ENCODE results near the gene CNN2. TPM values are rescaled to one million over a fixed set of nuclear protein-coding genes. Genes with fewer than 3 reads are reported as not detected.

The CNN2 gene
- total RNA-seq, 1 experiment from 2014 or later: 97.9 TPM

GRCh38 chr19:984165-984967, 42.0 kb upstream of the CNN2 start, which contains the start of gene WDR18:
Gene WDR18, plus strand, starts transcription at chr19:984345. Its CDS starts 9 bp downstream, at chr19:984354.
- Histone ChIP-seq H3K9ac (ENCODE audit: low read length) (peak within 1 kb of the TSS; percentile 89), H3K4me1 (ENCODE audit: insufficient read depth, low read length) (peaks cover 8% of the 10 kb centered on the region), H3K27ac (ENCODE audit: low read length) (peak within 1 kb of the TSS; percentile 70), H2AFZ (ENCODE audit: low read length) (peak within 1 kb of the TSS; percentile 93), H3K9me2 (replicated peaks; ENCODE audit: low read length) (no peaks in the 10 kb centered on the region), H3F3A (ENCODE audit: low read length, unreplicated experiment) (no peaks in the 10 kb centered on the region), H3K4me2 (ENCODE audit: low read length) (peak within 1 kb of the TSS; percentile 89), H3K9me3 (ENCODE audit: low read length) (no peaks in the 10 kb centered on the region), H3K27me3 (ENCODE audit: low read length) (no peaks in the 10 kb centered on the region), H4K20me1 (ENCODE audit: low read length) (no peaks in the 10 kb centered on the region), H3K79me2 (ENCODE audit: low read length) (peaks cover 14% of the 10 kb centered on the region), H3K4me3 (ENCODE audit: low read length) (peak within 1 kb of the TSS; percentile 96), H3K36me3 (ENCODE audit: low read depth, low read length) (no peaks in the 10 kb centered on the region)
- CTCF ChIA-PET: interaction anchor here (0.6 to 0.8 kb wide), 3 partner anchors 22 to 75 kb away, joined by 3 to 4 read pairs (median 3); no protein-coding TSS in a partner anchor
- peak; percentile 89 for DNase-seq
- ATAC-seq: peak; percentile 73
- BruUV-seq (replicated peaks): no TSS peak
- POLR2A ChIA-PET (ENCODE audit: unreplicated experiment): interaction anchor here (0.7 to 1.0 kb wide), 3 partner anchors 25 to 81 kb away, joined by 3 to 9 read pairs (median 5); no protein-coding TSS in a partner anchor
- intact Hi-C loops (cut with micrococcal nuclease): no loop called here
- TF ChIP-seq EZH2phosphoT487 (IDR thresholded peaks at IDR 0.05; ENCODE audit: borderline replicate concordance, low read length): no peak
- TF ChIP-seq, protein P1, sequence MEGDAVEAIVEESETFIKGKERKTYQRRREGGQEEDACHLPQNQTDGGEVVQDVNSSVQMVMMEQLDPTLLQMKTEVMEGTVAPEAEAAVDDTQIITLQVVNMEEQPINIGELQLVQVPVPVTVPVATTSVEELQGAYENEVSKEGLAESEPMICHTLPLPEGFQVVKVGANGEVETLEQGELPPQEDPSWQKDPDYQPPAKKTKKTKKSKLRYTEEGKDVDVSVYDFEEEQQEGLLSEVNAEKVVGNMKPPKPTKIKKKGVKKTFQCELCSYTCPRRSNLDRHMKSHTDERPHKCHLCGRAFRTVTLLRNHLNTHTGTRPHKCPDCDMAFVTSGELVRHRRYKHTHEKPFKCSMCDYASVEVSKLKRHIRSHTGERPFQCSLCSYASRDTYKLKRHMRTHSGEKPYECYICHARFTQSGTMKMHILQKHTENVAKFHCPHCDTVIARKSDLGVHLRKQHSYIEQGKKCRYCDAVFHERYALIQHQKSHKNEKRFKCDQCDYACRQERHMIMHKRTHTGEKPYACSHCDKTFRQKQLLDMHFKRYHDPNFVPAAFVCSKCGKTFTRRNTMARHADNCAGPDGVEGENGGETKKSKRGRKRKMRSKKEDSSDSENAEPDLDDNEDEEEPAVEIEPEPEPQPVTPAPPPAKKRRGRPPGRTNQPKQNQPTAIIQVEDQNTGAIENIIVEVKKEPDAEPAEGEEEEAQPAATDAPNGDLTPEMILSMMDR (conservative IDR thresholded peaks at IDR 0.05; ENCODE audit: low read depth, low read length): no peak
- TF ChIP-seq EZH2 (IDR thresholded peaks at IDR 0.05; ENCODE audit: low read length, unreplicated experiment): no peak

GRCh38 chr19:986083-986482, 40.3 kb upstream of the CNN2 start:
- no peak overlapping the region for H2AFZ ChIP-seq (ENCODE audit: low read length)
- H3K79me2 ChIP-seq (ENCODE audit: low read length): peaks cover 14% of the 10 kb centered on the region
- no peak overlapping the region for H3K4me2 ChIP-seq (ENCODE audit: low read length)
- BruUV-seq (replicated peaks): no TSS peak
- ChIA-PET CTCF (no interaction called here), POLR2A (ENCODE audit: unreplicated experiment) (no interaction called here)
- no peaks in the 10 kb centered on the region; the same call in 1 of the 2 replicates for H3K36me3 ChIP-seq (ENCODE audit: low read depth, low read length)
- no peak for TF ChIP-seq EZH2phosphoT487 (IDR thresholded peaks at IDR 0.05; ENCODE audit: borderline replicate concordance, low read length)
- TF ChIP-seq, protein P1 (conservative IDR thresholded peaks at IDR 0.05; ENCODE audit: low read depth, low read length): no peak
- peaks cover 8% of the 10 kb centered on the region for H3K4me1 ChIP-seq (ENCODE audit: insufficient read depth, low read length)
- ATAC-seq: no peak
- H3K9me2 ChIP-seq (replicated peaks; ENCODE audit: low read length): no peaks in the 10 kb centered on the region
- no peak overlapping the region for H3K9ac ChIP-seq (ENCODE audit: low read length)
- no peak overlapping the region for H3K27ac ChIP-seq (ENCODE audit: low read length)
- H3F3A ChIP-seq (ENCODE audit: low read length, unreplicated experiment): no peaks in the 10 kb centered on the region
- H4K20me1 ChIP-seq (ENCODE audit: low read length): no peaks in the 10 kb centered on the region
- H3K4me3 ChIP-seq (ENCODE audit: low read length): no peak overlapping the region
- H3K27me3 ChIP-seq (ENCODE audit: low read length): no peaks in the 10 kb centered on the region
- intact Hi-C loops (cut with micrococcal nuclease): no loop called here
- no peak for DNase-seq
- H3K9me3 ChIP-seq (ENCODE audit: low read length): no peaks in the 10 kb centered on the region

- intact Hi-C loops (cut with micrococcal nuclease): no loop called here
- BruUV-seq (replicated peaks): no TSS peak
- DNase-seq: no peak
These were observed 38.3 kb upstream of the CNN2 start for GRCh38 chr19:988081-988480.

More at GRCh38 chr19:988081-988480, 38.3 kb upstream of the CNN2 start:
- ATAC-seq: no peak
- H4K20me1 ChIP-seq (ENCODE audit: low read length): no peaks in the 10 kb centered on the region
- no peaks in the 10 kb centered on the region for H3K9me2 ChIP-seq (replicated peaks; ENCODE audit: low read length)
- no peak overlapping the region for H3K27ac ChIP-seq (ENCODE audit: low read length)
- peaks cover 6% of the 10 kb centered on the region for H3K4me1 ChIP-seq (ENCODE audit: insufficient read depth, low read length)
- no peak overlapping the region for H3K4me3 ChIP-seq (ENCODE audit: low read length)
- H3K27me3 ChIP-seq (ENCODE audit: low read length): no peaks in the 10 kb centered on the region
- ChIA-PET POLR2A (ENCODE audit: unreplicated experiment) (no interaction called here), CTCF (no interaction called here)
- no peaks in the 10 kb centered on the region for H3F3A ChIP-seq (ENCODE audit: low read length, unreplicated experiment)
- no peak overlapping the region for H3K4me2 ChIP-seq (ENCODE audit: low read length)
- no peak for TF ChIP-seq EZH2 (IDR thresholded peaks at IDR 0.05; ENCODE audit: low read length, unreplicated experiment)
- no peak for TF ChIP-seq EZH2phosphoT487 (IDR thresholded peaks at IDR 0.05; ENCODE audit: borderline replicate concordance, low read length)
- TF ChIP-seq, protein P1 (conservative IDR thresholded peaks at IDR 0.05; ENCODE audit: low read depth, low read length): no peak
- no peaks in the 10 kb centered on the region for H3K9me3 ChIP-seq (ENCODE audit: low read length)
- no peak overlapping the region for H3K9ac ChIP-seq (ENCODE audit: low read length)
- H3K36me3 ChIP-seq (ENCODE audit: low read depth, low read length): no peaks in the 10 kb centered on the region; the same call in 1 of the 2 replicates
- H2AFZ ChIP-seq (ENCODE audit: low read length): no peak overlapping the region
- H3K79me2 ChIP-seq (ENCODE audit: low read length): peaks cover 14% of the 10 kb centered on the region
